ENCODE measurements around the gene MAP3K14.

- TF ChIP-seq POLR2AphosphoS5 (IDR thresholded peaks at IDR 0.05; ENCODE audit: low read depth, low read length) (no peak), POLR2A (IDR thresholded peaks at IDR 0.05; ENCODE audit: low read depth, low read length) (no peak)
These were observed 49.2 kb upstream of the MAP3K14 start for GRCh38 chr17:45366049-45366448.
